Immature natural killer cell (primary cell): Measurements from ENCODE around the gene RAD51B. TPM values are rescaled to one million over a fixed set of nuclear protein-coding genes. Genes with fewer than 3 reads are reported as not detected.
A peak's percentile ranks its signal among the peaks of the same experiment; 100 is the strongest.

Source experiments
- DNase-seq, 3 donors: peaks; one replicate each; pipeline ENCODE4 v3.0.0; 2022; ENCODE audit warnings: mixed read lengths in 1 of 3
- H3K27ac Mint-ChIP-seq, 6 donors: one replicate each; pipeline ENCODE4 v1.8.0; 2020; ENCODE audit warnings: mixed read lengths in 6 of 6, mild to moderate bottlenecking in 5 of 6, inconsistent platforms in 4 of 6, moderate library complexity in 3 of 6
- H3K27me3 Mint-ChIP-seq, 3 donors: one replicate each; pipeline ENCODE4 v1.8.0; 2020 to 2021; ENCODE audit warnings: low read depth in 3 of 3, mild to moderate bottlenecking in 3 of 3, mixed read lengths in 3 of 3, moderate library complexity in 3 of 3, inconsistent platforms in 1 of 3
- H3K36me3 Mint-ChIP-seq, 3 donors: one replicate each; pipeline ENCODE4 v1.8.0; 2020; ENCODE audit warnings: mixed read lengths in 3 of 3, inconsistent platforms in 2 of 3, mild to moderate bottlenecking in 2 of 3
- H3K4me1 Mint-ChIP-seq, 2 donors: one replicate each; pipeline ENCODE4 v1.8.0; 2020; ENCODE audit warnings: inconsistent platforms in 2 of 2, mild to moderate bottlenecking in 2 of 2, mixed read lengths in 2 of 2, moderate library complexity in 1 of 2
- H3K4me3 Mint-ChIP-seq, 5 donors: one replicate each; pipeline ENCODE4 v1.8.0; 2020; ENCODE audit warnings: mild to moderate bottlenecking in 5 of 5, mixed read lengths in 5 of 5, inconsistent platforms in 3 of 5, moderate library complexity in 3 of 5
- H3K9me3 Mint-ChIP-seq, 6 donors: one replicate each; pipeline ENCODE4 v1.8.0; 2020; ENCODE audit warnings: mild to moderate bottlenecking in 6 of 6, mixed read lengths in 6 of 6, inconsistent platforms in 4 of 6, moderate library complexity in 3 of 6
- polyA plus RNA-seq, 3 donors: library from polyadenylated mRNA; unstranded; fragments of 300-500 nt; fragmentation: Illumina TruSeq; gene quantifications; one replicate each; pipeline ENCODE4 v1.2.3, GENCODE V29; 2021

RAD51B gene
- polyA plus RNA-seq, 3 donors from 2014 or later: 17.6 to 20.8 (median 17.7) TPM

DNA sequence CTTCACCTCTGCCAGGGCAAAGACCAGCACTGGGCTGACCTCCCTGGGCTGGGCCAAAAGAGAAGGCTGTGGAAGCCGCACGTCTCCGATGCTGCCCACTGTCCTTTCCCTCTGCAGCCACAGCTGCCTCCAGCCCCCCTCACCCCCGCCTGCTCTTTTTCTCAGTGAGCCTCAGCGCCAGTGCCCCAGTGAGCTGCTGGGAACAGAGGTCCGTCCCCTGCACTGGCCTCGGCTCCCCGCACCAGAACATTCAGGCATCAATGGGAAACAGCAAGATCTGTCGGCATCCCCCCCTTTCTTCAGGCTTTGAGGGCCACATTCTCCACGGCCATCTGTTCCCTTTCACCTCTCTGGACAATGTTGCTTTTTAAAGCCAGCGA is 575.2 kb downstream of the RAD51B start:
- Mint-ChIP-seq H3K27me3 (peaks cover 0 to 3% (median 2%) of the 10 kb centered on the region in 3 donors), H3K27ac (no peak overlapping the region), H3K36me3 (peaks cover 0 to 14% (median 6%) of the 10 kb centered on the region in 3 donors), H3K9me3 (no peaks in the 10 kb centered on the region), H3K4me1 (peaks cover under 1 to 15% of the 10 kb centered on the region in 2 donors), H3K4me3 (no peak overlapping the region)
- no peak for DNase-seq

DNA sequence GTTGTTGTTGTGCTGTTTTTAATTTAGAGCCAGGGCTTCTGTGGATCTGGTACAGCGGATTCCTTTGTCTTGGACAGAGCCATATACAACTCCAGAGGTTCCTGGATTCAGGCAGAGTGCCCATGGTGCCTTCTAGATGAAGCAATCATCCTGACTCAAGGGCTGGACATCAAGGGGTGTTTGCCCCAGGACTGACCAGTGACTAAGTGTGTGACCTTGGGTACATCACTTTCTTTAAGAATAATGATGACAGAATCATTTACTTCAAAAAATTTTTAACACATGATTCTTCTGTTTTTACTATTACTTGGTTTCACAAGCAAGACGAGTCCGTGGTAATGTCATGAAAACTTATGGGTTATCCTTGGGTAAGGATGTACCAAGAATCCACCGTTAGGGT is 576.0 kb downstream of the RAD51B start:
- peaks cover 0 to 14% (median under 1%) of the 10 kb centered on the region in 3 donors for H3K36me3 Mint-ChIP-seq
- H3K27ac Mint-ChIP-seq: no peak overlapping the region
- peaks cover 9 to 24% of the 10 kb centered on the region in 2 donors for H3K4me1 Mint-ChIP-seq
- H3K27me3 Mint-ChIP-seq: peaks cover 0 to 3% (median 2%) of the 10 kb centered on the region in 3 donors
- no peaks in the 10 kb centered on the region for H3K9me3 Mint-ChIP-seq
- H3K4me3 Mint-ChIP-seq: no peak overlapping the region
- no peak for DNase-seq

DNA sequence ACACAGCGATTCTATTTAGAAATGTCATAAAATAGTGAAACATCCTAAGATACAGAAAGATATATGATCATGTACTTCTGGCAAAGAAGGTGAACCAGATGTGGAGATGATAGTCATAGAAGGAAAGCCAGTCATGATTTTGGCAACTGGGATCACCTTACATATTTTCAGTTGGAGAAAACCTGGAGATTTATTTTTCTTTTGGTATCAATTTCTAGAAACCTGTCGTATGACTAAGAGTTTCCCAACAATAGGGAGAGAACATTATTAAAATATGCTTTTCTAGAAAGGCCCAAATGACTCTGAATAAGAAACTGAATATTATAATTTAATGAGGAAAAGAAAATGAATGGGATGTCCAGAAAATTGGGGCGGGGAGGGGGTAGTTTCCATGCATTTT is 576.9 kb downstream of the RAD51B start:
- Mint-ChIP-seq H3K4me3 (no peak overlapping the region), H3K27ac (no peak overlapping the region), H3K27me3 (peaks cover 0 to 3% (median 2%) of the 10 kb centered on the region in 3 donors), H3K36me3 (peaks cover 0 to 10% (median 0%) of the 10 kb centered on the region in 3 donors), H3K4me1 (peaks cover 18 to 32% of the 10 kb centered on the region in 2 donors), H3K9me3 (no peaks in the 10 kb centered on the region)
- DNase-seq: no peak

DNA sequence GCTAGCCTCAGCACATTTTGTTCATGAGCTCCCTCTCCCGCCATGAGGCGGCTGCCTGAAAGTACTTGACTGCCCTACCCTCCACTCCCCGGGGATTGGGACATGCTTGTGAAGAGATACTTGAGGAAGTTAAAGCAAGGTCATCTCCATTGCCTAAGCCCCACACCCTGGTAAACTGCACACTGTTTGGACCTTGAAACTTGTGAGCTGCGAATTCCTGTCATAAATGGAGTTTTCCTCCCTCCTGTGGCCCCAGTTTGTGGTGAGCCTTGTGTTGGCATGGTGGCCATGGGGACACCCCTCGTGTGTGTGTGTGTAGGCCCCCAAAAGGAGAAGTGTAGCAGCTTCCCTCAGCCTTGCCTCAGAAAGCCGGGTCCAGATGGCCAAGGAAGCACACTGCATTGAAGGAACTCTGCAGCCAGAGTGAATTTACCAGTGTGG is 577.8 kb downstream of the RAD51B start:
- Mint-ChIP-seq H3K4me1 (peaks cover 27 to 42% of the 10 kb centered on the region in 2 donors), H3K9me3 (no peaks in the 10 kb centered on the region), H3K27ac (no peak overlapping the region), H3K36me3 (peaks cover 0 to 8% (median 0%) of the 10 kb centered on the region in 3 donors), H3K4me3 (no peak overlapping the region), H3K27me3 (peaks cover 0 to 3% (median 0%) of the 10 kb centered on the region in 3 donors)
- DNase-seq: no peak

DNA sequence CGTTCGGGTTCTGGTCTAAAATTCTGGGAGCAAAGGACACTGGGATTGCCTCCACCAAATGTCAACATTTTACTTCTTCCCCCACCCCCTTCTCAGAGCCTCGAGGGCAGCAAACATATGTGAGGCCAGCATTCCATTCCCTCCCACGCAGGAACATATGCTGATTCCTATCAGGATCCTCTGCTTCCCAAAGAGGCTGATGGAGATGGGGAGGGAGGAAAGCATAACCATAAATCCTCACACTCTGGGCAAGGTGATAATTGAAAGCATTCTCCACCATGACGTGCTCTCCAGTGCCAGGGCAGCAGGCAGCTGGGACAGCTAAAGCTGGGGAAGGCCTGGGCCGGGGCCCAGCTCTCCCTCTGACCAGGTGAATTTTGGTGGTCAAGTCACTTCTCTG is 578.2 kb downstream of the RAD51B start:
- peaks cover 0 to 7% (median 0%) of the 10 kb centered on the region in 3 donors for H3K36me3 Mint-ChIP-seq
- no peak overlapping the region for H3K27ac Mint-ChIP-seq
- no peak for DNase-seq
- no peak overlapping the region for H3K4me3 Mint-ChIP-seq
- no peaks in the 10 kb centered on the region for H3K9me3 Mint-ChIP-seq
- H3K4me1 Mint-ChIP-seq: peaks cover 31 to 46% of the 10 kb centered on the region in 2 donors
- H3K27me3 Mint-ChIP-seq: peaks cover 0 to 3% (median 0%) of the 10 kb centered on the region in 3 donors

DNA sequence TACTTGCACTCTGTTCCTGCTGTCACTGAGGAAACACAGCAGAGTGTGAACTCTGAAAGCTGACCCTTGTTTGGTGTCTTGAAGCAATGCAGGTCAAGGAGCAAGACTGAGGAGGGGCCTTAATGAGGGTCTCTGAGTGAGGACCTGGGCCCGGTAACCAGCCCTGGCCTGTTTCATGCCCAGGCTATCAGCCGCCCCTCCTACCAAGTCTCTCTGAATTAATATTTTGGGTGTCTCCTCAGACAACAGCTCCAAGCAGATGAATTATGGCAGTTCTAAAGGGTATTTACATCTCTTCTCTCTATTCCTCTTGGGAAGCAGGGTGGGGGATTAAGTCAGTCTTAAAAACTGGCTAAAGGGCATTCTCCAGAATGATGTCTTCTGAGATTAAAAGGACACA is 578.8 kb downstream of the RAD51B start:
- H3K4me1 Mint-ChIP-seq: peaks cover 35 to 52% of the 10 kb centered on the region in 2 donors
- peaks cover 0 to 1% (median 0%) of the 10 kb centered on the region in 6 donors for H3K9me3 Mint-ChIP-seq
- peaks cover 0 to 7% (median 0%) of the 10 kb centered on the region in 3 donors for H3K36me3 Mint-ChIP-seq
- no peak overlapping the region for H3K27ac Mint-ChIP-seq
- H3K27me3 Mint-ChIP-seq: peaks cover 0 to 3% (median 0%) of the 10 kb centered on the region in 3 donors
- H3K4me3 Mint-ChIP-seq: no peak overlapping the region
- no peak for DNase-seq

DNA sequence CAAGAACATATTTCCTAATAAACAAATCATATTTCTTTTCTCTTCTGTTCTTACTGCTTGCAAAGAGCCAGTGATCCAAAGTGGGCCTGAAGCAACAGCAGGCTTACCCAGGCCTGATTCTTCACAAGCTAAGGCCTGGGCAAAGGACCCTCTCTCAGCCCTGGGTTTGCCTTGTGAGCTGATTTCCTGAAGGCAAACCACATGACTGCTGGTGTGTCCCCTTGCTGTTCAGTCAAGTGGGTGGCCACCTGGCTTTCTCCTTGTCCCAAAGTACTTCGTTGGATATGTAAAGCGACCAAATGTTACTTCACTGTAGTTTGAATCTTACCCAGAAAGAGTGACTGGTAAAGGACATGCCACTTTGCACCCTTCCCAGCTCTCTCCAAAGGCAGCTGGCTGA is 580.4 kb downstream of the RAD51B start:
- peaks cover 51 to 68% of the 10 kb centered on the region in 2 donors for H3K4me1 Mint-ChIP-seq
- no peak overlapping the region for H3K27ac Mint-ChIP-seq
- H3K9me3 Mint-ChIP-seq: peaks cover 0 to 1% (median 0%) of the 10 kb centered on the region in 6 donors
- H3K27me3 Mint-ChIP-seq: peaks cover 0 to 3% (median 0%) of the 10 kb centered on the region in 3 donors
- no peak for DNase-seq
- H3K4me3 Mint-ChIP-seq: peak overlapping the region in 1 of 5 donors; percentile 15
- peaks cover 0 to 5% (median 0%) of the 10 kb centered on the region in 3 donors for H3K36me3 Mint-ChIP-seq

DNA sequence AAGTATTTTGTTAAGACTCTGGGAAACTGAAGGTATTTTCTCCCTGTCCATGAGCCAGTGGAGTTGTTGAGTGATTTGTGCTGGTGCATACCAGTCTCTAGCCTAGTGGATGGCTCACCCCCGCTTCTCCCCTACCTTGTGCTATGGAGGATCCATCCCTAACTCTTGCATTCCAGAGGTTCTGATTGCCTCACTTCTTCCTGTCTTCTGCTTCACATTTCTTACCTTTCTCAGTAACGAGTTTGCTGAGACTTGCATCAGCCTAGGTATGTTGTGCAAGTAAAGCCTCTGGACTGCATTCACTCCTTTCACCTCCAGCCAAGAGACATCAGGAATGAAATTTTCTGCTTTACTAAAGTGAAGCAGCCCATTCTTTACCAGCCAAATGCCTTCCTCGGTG is 581.7 kb downstream of the RAD51B start:
- no peak for DNase-seq
- H3K36me3 Mint-ChIP-seq: no peaks in the 10 kb centered on the region
- H3K9me3 Mint-ChIP-seq: peaks cover 0 to 1% (median 0%) of the 10 kb centered on the region in 6 donors
- H3K27me3 Mint-ChIP-seq: no peaks in the 10 kb centered on the region
- H3K27ac Mint-ChIP-seq: peak overlapping the region in 4 of 6 donors; percentile 60 to 73 (median 66)
- peaks cover 56 to 80% of the 10 kb centered on the region in 2 donors for H3K4me1 Mint-ChIP-seq
- peak overlapping the region; percentile 39 to 54 (median 44) for H3K4me3 Mint-ChIP-seq

DNA sequence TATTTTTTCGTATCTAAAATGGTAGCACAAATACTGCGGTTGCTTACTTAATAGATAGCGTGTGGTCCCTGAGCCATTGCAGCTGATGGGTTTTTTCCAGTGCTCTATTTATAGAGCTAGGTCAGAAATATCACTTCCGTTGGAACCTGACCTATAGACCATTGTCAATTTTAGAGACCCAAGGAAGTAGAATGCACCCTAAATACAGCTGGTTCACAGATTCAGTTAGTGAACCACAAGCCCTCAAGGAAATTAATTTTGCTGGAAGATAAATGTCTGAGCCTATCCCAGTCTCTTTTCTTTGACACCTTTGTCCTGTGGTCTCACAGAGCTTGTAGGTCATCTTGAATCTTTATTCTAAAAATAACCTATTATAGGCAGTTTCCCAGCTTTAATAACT is 582.3 kb downstream of the RAD51B start:
- H3K36me3 Mint-ChIP-seq: no peaks in the 10 kb centered on the region
- H3K9me3 Mint-ChIP-seq: peaks cover 0 to 1% (median 0%) of the 10 kb centered on the region in 6 donors
- H3K27me3 Mint-ChIP-seq: no peaks in the 10 kb centered on the region
- H3K27ac Mint-ChIP-seq: peak overlapping the region in 3 of 6 donors; percentile 23 to 73 (median 60)
- H3K4me3 Mint-ChIP-seq: peak overlapping the region in 4 of 5 donors; percentile 9 to 59 (median 49)
- DNase-seq: peak in 1 of 3 donors; percentile 18
- peaks cover 56 to 80% of the 10 kb centered on the region in 2 donors for H3K4me1 Mint-ChIP-seq

DNA sequence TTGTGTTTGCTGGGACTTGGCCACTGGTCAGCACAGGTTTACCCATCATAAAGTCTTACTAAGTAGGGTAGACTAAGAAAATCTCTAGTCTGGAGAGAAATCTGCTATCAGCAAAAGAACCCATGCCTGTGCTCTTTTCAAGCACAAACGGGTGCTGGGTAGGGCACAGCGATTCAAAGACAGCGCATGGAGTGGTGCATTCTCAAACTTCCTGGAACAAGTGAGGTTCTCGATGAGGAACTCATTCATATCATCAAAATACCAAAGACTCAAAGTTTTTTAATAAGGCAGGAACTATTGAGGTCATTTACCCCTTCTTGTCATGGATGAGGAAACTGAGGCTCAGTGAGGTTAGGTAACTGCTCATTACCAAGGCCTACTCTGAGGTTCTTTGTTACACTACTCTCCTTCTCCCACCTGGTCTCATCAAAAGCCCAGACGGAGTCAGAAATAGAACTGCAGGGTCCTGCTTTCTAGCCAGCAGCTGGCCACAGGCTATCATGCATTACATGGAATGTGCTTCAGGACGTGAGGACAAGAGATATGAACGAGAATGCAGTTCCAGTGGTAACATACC is 583.0 kb downstream of the RAD51B start:
- Mint-ChIP-seq H3K27me3 (no peaks in the 10 kb centered on the region), H3K4me3 (peak overlapping the region in 3 of 5 donors; percentile 9 to 57 (median 34)), H3K4me1 (peaks cover 59 to 85% of the 10 kb centered on the region in 2 donors), H3K27ac (peak overlapping the region in 3 of 6 donors; percentile 23 to 64 (median 60)), H3K36me3 (no peaks in the 10 kb centered on the region), H3K9me3 (peaks cover 0 to 1% (median 0%) of the 10 kb centered on the region in 6 donors)
- DNase-seq: no peak

DNA sequence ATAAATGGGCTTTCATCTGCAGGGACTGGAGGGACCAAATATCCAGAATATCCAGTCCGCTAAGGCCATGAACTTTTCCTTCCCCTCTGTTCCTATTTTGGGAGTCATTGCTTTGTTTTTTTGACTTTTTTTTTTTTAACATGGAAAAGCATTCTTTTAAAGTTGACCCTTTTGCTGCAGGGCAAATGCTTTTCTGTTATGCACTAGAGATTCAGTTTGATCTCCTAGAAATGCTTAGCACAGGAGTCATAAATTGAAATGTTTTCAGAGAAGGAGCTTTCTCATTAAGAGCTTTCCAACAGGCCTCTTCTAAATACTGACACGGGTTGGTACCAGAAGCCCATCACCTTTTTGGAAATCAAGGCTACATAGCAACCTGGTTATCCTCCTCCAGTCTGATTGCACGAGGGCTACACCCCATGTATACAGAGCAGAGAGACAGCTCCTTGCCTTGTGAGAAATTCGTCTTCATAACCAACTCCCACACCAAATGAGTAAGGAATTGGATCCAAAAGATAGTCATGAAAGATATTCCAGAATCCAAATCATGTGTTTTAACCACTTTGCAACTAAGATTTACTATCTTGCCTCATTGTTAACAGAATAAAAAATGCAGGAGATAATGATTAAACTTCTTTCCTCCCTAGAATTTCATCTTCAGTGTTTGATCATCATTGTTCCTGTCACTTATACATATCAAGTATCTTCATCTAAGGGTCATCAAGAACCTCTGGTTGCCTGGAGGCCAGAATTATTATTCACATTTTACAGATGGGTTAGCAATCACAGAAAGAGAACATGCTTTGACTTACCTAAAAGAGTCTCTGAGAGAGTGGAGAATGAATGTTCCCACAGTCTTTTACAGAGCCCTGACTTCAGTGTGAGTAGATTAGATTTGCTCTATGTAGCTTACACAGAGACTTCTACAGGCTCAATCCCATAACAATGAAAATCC is 583.9 kb downstream of the RAD51B start:
- Mint-ChIP-seq H3K4me1 (peaks cover 66 to 87% of the 10 kb centered on the region in 2 donors), H3K36me3 (no peaks in the 10 kb centered on the region), H3K9me3 (peaks cover 0 to 1% (median 0%) of the 10 kb centered on the region in 6 donors), H3K27me3 (no peaks in the 10 kb centered on the region), H3K27ac (peak overlapping the region in 4 of 6 donors; percentile 7 to 65 (median 26)), H3K4me3 (peak overlapping the region in 1 of 5 donors; percentile 30)
- no peak for DNase-seq

DNA sequence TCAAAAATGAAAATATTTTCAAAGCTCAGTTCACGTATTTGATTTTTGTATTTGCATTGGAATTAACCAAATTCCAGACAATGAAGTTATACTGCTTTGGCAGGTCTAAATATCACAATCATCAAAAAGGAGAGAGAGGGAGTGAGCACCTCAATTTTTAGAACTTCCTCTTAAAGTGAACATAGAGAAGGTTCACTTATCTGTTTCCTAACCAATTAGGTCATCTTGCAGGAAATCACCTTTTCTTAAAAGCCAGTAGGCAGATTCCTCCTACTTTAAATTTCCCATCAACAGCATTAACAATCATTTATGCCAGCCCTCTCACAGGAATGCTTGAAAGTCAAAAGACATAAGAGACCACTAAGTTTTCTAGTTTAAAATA is 584.6 kb downstream of the RAD51B start:
- Mint-ChIP-seq H3K27me3 (no peaks in the 10 kb centered on the region), H3K36me3 (no peaks in the 10 kb centered on the region), H3K9me3 (peaks cover 0 to 1% (median 0%) of the 10 kb centered on the region in 6 donors), H3K4me3 (peak overlapping the region in 1 of 5 donors; percentile 1), H3K4me1 (peaks cover 71 to 90% of the 10 kb centered on the region in 2 donors), H3K27ac (peak overlapping the region; percentile 7 to 86 (median 69))
- no peak for DNase-seq

DNA sequence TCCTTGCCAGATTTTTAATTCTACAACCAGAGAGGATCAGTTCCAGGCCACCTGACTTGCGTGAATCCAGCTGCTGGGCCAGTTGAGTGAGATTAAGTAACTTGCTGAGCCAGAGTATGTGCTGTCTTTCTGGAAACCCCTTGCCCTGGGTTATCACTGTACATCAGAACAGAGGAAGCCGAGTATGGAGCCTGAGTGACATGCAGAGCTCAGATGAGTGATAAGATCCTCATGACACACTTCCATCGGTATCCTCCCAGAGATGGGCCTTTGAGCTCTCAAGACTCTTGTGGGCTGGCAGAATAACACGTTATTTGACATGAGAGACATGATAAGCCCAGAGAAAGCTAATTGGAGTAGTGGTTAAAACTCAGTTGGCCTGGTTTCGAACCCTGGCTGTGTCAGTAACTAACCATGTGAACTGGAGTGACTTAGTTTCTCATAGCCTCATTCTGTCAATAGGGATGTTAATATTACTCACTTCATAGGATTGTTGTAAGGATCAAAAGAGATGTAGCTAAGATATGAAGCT is 585.1 kb downstream of the RAD51B start:
- Mint-ChIP-seq H3K27me3 (peaks cover 0 to 2% (median 0%) of the 10 kb centered on the region in 3 donors), H3K4me1 (peaks cover 76 to 91% of the 10 kb centered on the region in 2 donors), H3K4me3 (peak overlapping the region in 1 of 5 donors; percentile 1), H3K9me3 (peaks cover 0 to 1% (median 0%) of the 10 kb centered on the region in 6 donors), H3K27ac (peak overlapping the region; percentile 3 to 86 (median 69)), H3K36me3 (no peaks in the 10 kb centered on the region)
- no peak for DNase-seq
